Progenitor cell of endocrine pancreas (in vitro differentiated cells): ENCODE results near the gene RHOXF2B. TPM values are rescaled to one million over a fixed set of nuclear protein-coding genes. Genes with fewer than 3 reads are reported as not detected.
"Not testable (repeated sequence)": the region's sequence is repeated elsewhere in the genome, so short reads cannot be mapped to it uniquely, and the experiment has no call there.

ENCODE experiments used
- DNase-seq: peaks from one replicate; pipeline ENCODE4 v3.0.0; 2021; ENCODE audit warnings: low spot score; ENCODE audit not compliant: unreplicated experiment
- H3K27ac Mint-ChIP-seq: 2 replicates; pipeline ENCODE4 v1.8.0; 2021; ENCODE audit warnings: mild to moderate bottlenecking, moderate library complexity, mixed read lengths
- H3K27me3 Mint-ChIP-seq: 2 replicates; pipeline ENCODE4 v1.8.0; 2021; ENCODE audit warnings: mixed read lengths
- H3K36me3 Mint-ChIP-seq: 2 replicates; pipeline ENCODE4 v1.8.0; 2022; ENCODE audit warnings: mixed read lengths; ENCODE audit not compliant: insufficient read depth
- H3K4me1 Mint-ChIP-seq: 2 replicates; pipeline ENCODE4 v1.8.0; 2021; ENCODE audit warnings: low read depth, mixed read lengths
- H3K4me3 Mint-ChIP-seq: 2 replicates; pipeline ENCODE4 v1.8.0; 2021; ENCODE audit warnings: low read depth, mild to moderate bottlenecking, moderate library complexity, mixed read lengths
- H3K9me3 Mint-ChIP-seq: 2 replicates; pipeline ENCODE4 v1.8.0; 2021; ENCODE audit warnings: low read depth, mixed read lengths
- CTCF ChIP-seq: fragments of 200-600 bp; sonication (generic); IDR thresholded peaks from one replicate; pipeline ENCODE4 v1.5.0; 2021; ENCODE audit warnings: antibody characterized with exemption, mild to moderate bottlenecking; ENCODE audit not compliant: unreplicated experiment
- long read RNA-seq: library from polyadenylated mRNA; unstranded; transcript quantifications from one replicate; pipeline ENCODE4 v2.0.0, GENCODE V29; 2020
- total RNA-seq: library from RNA; stranded (reverse); gene quantifications from 2 replicates; pipeline ENCODE4 v1.2.1, GENCODE V29; 2021

Gene RHOXF2B
- not detected in 2 replicates for total RNA-seq
- long read RNA-seq = 0 reads

- H3K4me3 Mint-ChIP-seq, DNase-seq, H3K9me3 Mint-ChIP-seq, H3K27ac Mint-ChIP-seq, H3K36me3 Mint-ChIP-seq, H3K27me3 Mint-ChIP-seq, H3K4me1 Mint-ChIP-seq: not testable (repeated sequence)
These were observed at the start of gene RHOXF2B for GRCh38 chrX:120077590-120077989. Gene RHOXF2B, minus strand, starts transcription at chrX:120077690. Its CDS starts 138 bp downstream, at chrX:120077552.

GRCh38 chrX:120125444-120125843, 48.0 kb upstream of the RHOXF2B start:
- no peak overlapping the region for H3K27ac Mint-ChIP-seq
- H3K36me3 Mint-ChIP-seq = no peaks in the 10 kb centered on the region
- no peak overlapping the region for H3K4me3 Mint-ChIP-seq
- no peak for TF ChIP-seq CTCF
- no peak for DNase-seq
- peaks cover 21% of the 10 kb centered on the region for H3K9me3 Mint-ChIP-seq
- no peaks in the 10 kb centered on the region for H3K4me1 Mint-ChIP-seq
- H3K27me3 Mint-ChIP-seq = no peaks in the 10 kb centered on the region

DNA sequence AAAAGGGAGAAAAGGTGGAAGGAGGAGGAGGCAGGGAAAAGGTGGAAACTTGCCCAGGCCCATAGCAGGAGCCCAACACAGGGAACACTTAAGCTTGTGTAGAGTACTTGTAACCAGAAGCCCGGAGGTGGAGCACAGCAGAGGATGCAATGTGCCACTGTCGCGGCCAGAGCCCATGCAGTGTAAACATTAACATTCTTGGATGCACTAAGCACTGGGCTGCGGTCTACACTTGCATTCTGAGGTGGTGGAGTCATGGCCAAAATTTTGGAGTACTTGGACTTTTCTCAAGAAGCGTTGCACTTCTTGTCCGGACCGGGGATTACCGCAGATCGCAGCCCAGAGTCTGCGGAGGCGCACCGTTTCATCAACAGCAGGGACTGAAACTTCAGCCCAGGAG, 42.7 kb upstream of the RHOXF2B start:
- TF ChIP-seq CTCF = no peak
- H3K27ac Mint-ChIP-seq = no peak overlapping the region
- H3K27me3 Mint-ChIP-seq = no peaks in the 10 kb centered on the region
- no peaks in the 10 kb centered on the region for H3K4me1 Mint-ChIP-seq
- DNase-seq = no peak
- no peak overlapping the region for H3K4me3 Mint-ChIP-seq
- H3K9me3 Mint-ChIP-seq = peaks cover 12% of the 10 kb centered on the region
- H3K36me3 Mint-ChIP-seq = no peaks in the 10 kb centered on the region

DNA sequence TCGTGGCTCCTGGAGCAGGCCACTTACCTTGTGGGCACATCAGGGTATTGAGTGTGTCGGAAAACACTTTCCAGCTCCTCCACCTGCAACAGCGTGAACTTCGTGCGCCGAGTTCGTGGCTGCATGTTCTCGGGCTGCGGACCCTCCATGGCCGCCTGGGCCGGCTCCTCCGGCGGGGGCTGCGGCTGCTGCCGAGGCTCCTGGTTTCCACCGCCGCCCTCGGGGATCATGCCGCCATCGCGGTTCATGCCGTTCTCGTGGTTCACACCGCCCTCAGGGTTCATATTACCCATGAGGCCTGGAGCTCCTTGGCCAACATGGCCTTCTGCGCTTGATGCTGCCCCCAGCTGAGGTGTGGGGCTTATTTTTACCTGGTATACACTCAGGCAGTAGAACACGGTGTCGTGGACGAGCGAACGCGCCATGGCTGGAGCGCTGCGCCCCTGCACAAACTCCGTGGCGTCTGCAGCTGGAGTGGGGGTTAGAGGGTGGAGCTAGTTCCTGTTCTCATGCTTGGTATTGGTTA, 38.0 kb upstream of the RHOXF2B start, which contains the start of gene RHOXF1:
TSS of gene RHOXF1 (minus strand) at position 476 of the 526 bp plus-strand sequence. CDS start at position 425, 51 bp downstream.
- no peak within 1 kb of the TSS for H3K4me3 Mint-ChIP-seq
- no peak within 1 kb of the TSS for H3K27ac Mint-ChIP-seq
- no peak for DNase-seq
- TF ChIP-seq CTCF = no peak
- peaks cover 17% of the 10 kb centered on the region for H3K9me3 Mint-ChIP-seq
- no peaks in the 10 kb centered on the region for H3K4me1 Mint-ChIP-seq
- H3K27me3 Mint-ChIP-seq = no peaks in the 10 kb centered on the region
- peaks cover 3% of the 10 kb centered on the region for H3K36me3 Mint-ChIP-seq

GRCh38 chrX:120111611-120112010, 34.1 kb upstream of the RHOXF2B start:
- Mint-ChIP-seq H3K27me3 (no peaks in the 10 kb centered on the region), H3K36me3 (peaks cover 3% of the 10 kb centered on the region), H3K4me1 (no peaks in the 10 kb centered on the region), H3K4me3 (no peak overlapping the region), H3K9me3 (peaks cover 15% of the 10 kb centered on the region), H3K27ac (no peak overlapping the region)
- no peak for TF ChIP-seq CTCF
- no peak for DNase-seq

- no peak for TF ChIP-seq CTCF
- Mint-ChIP-seq H3K27ac (no peak overlapping the region), H3K36me3 (no peaks in the 10 kb centered on the region), H3K27me3 (no peaks in the 10 kb centered on the region), H3K9me3 (peaks cover 28% of the 10 kb centered on the region), H3K4me1 (no peaks in the 10 kb centered on the region), H3K4me3 (no peak overlapping the region)
- no peak for DNase-seq
These were observed 31.9 kb upstream of the RHOXF2B start for GRCh38 chrX:120109378-120109777.

GRCh38 chrX:120104707-120105106, 27.2 kb upstream of the RHOXF2B start:
- not testable (repeated sequence) for H3K4me1 Mint-ChIP-seq, H3K36me3 Mint-ChIP-seq, H3K27ac Mint-ChIP-seq, DNase-seq, H3K4me3 Mint-ChIP-seq, H3K27me3 Mint-ChIP-seq
- peaks cover 52% of the 10 kb centered on the region for H3K9me3 Mint-ChIP-seq

DNA sequence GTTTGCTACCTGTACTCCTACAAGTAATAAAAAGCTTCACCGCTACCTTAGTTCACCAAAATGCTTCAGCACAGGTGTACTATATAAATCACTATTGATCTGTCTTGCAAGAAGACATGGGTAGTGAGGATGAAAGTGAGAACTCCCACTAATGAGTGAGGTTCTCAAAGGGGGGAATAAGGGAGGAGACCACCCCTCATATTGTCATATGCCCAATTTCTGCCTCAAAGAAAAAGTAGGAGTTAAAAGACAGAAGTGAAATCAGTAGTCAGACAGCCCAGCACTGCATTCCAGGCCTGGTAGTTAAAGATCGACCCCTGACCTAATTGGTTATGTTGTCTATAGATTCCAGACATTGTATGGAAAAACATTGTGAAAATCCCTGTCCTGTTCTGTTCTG, 23.6 kb upstream of the RHOXF2B start:
- H3K9me3 Mint-ChIP-seq = peaks cover 50% of the 10 kb centered on the region

More for the DNA sequence above, 23.6 kb upstream of the RHOXF2B start:
- not testable (repeated sequence) for DNase-seq, H3K4me1 Mint-ChIP-seq, H3K27me3 Mint-ChIP-seq, H3K27ac Mint-ChIP-seq, H3K4me3 Mint-ChIP-seq, H3K36me3 Mint-ChIP-seq
